H1 (cell line): Measurements from ENCODE around the gene CDK5RAP3. TPM values are rescaled to one million over a fixed set of nuclear protein-coding genes. Genes with fewer than 3 reads are reported as not detected.

Source experiments
- CTCF ChIA-PET: fragments of 300-600 bp; sonication (Branson Sonifier 250); formaldehyde crosslinking; loops from one replicate; lab custom pipeline; 2021; ENCODE audit not compliant: partially characterized antibody; lab: Charles Lee
- POLR2A ChIA-PET: fragments of 300-600 bp; sonication (Branson Sonifier 250); formaldehyde crosslinking; loops from one replicate; lab custom pipeline; 2021; ENCODE audit warnings: inconsistent platforms; ENCODE audit not compliant: partially characterized antibody; lab: Charles Lee
- DNase-seq, 2 experiments: peaks; one replicate each; pipeline versions ENCODE4 v3.0.0 to v3.0.0-alpha.2; 2010 to 2022; ENCODE audit warnings: low spot score in 2 of 2, low read depth in 1 of 2, mixed read lengths in 1 of 2
- FAIRE-seq: peaks from 2 replicates; lab custom pipeline; 2011; peaks lifted over from hg19 to GRCh38; lab: Jason Lieb, UNC
- H2AFZ ChIP-seq: 2 replicates; pipeline ENCODE4 v1.8.1; 2012; ENCODE audit warnings: low read length, inconsistent platforms
- H2AK5ac ChIP-seq: 2 replicates; pipeline ENCODE4 v1.6.1; 2013; ENCODE audit warnings: low read depth, low read length
- H2BK120ac ChIP-seq: replicated peaks from 2 replicates; pipeline ENCODE3; 2013; ENCODE audit warnings: low read depth, low read length, inconsistent platforms
- H2BK12ac ChIP-seq: 2 replicates; pipeline ENCODE4 v1.6.1; 2013; ENCODE audit warnings: low read depth, low read length
- H2BK15ac ChIP-seq: 2 replicates; pipeline ENCODE4 v1.6.1; 2013; ENCODE audit warnings: low read length
- H2BK20ac ChIP-seq: 2 replicates; pipeline ENCODE4 v1.6.1; 2013; ENCODE audit warnings: low read length
- H2BK5ac ChIP-seq: 2 replicates; pipeline ENCODE4 v1.6.1; 2013; ENCODE audit warnings: low read depth, low read length
- H3K14ac ChIP-seq: 2 replicates; pipeline ENCODE4 v1.6.1; 2013; ENCODE audit warnings: inconsistent platforms; ENCODE audit not compliant: insufficient read length
- H3K18ac ChIP-seq: 2 replicates; pipeline ENCODE4 v1.6.1; 2013; ENCODE audit warnings: low read length; ENCODE audit errors: extremely low read depth
- H3K23ac ChIP-seq: 2 replicates; pipeline ENCODE4 v1.6.1; 2013; ENCODE audit warnings: inconsistent platforms; ENCODE audit not compliant: insufficient read length
- H3K23me2 ChIP-seq: 2 replicates; pipeline ENCODE4 v1.6.1; 2013; ENCODE audit warnings: low read depth, low read length
- H3K27ac ChIP-seq: 2 replicates; pipeline ENCODE4 v1.6.1; 2011; ENCODE audit warnings: low read depth, low read length, inconsistent platforms
- H3K27me3 ChIP-seq, 4 experiments: replicated peaks in 1 of 4; 1 replicate in 1 of 4; 2 replicates in 3 of 4; pipeline versions ENCODE4 v1.6.1 to v1.8.1; 2011 to 2013; ENCODE audit warnings: low read length in 3 of 4, mild to moderate bottlenecking in 3 of 4, inconsistent platforms in 2 of 4, mixed read lengths in 2 of 4, moderate library complexity in 1 of 4; ENCODE audit not compliant: control insufficient read depth in 3 of 4, insufficient read depth in 3 of 4; ENCODE audit errors: extremely low read depth in 1 of 4
- H3K36me3 ChIP-seq, 4 experiments: 2 replicates each; pipeline versions ENCODE4 v1.6.1 to v1.8.1; 2011 to 2013; ENCODE audit warnings: mild to moderate bottlenecking in 4 of 4, low read length in 3 of 4, moderate library complexity in 2 of 4, control low read depth in 1 of 4, inconsistent platforms in 1 of 4; ENCODE audit not compliant: insufficient read depth in 4 of 4, control insufficient read depth in 2 of 4
- H3K4ac ChIP-seq: replicated peaks from 2 replicates; pipeline ENCODE3; 2013; ENCODE audit warnings: low read length, low read depth, mixed read lengths, inconsistent platforms; ENCODE audit not compliant: insufficient read length
- H3K4me1 ChIP-seq, 4 experiments: replicated peaks in 1 of 4; 1 replicate in 1 of 4; 2 replicates in 3 of 4; pipeline versions ENCODE4 v1.6.1 to v1.8.1; 2011 to 2013; ENCODE audit warnings: low read length in 3 of 4, inconsistent platforms in 2 of 4, mixed read lengths in 1 of 4; ENCODE audit not compliant: insufficient read depth in 4 of 4, control insufficient read depth in 3 of 4
- H3K4me2 ChIP-seq, 2 experiments: 2 replicates each; pipeline versions ENCODE4 v1.6.1 to v1.8.1; 2011 to 2013; ENCODE audit warnings: low read depth in 2 of 2, low read length in 2 of 2, control low read depth in 1 of 2, inconsistent platforms in 1 of 2, mild to moderate bottlenecking in 1 of 2; ENCODE audit not compliant: insufficient read depth in 1 of 2
- H3K4me3 ChIP-seq, 4 experiments: fragments of 200-600, 300-600 bp in 1 of 4; sonication (generic), shearing (Covaris generic), sonication (Bioruptor Twin) in 1 of 4; 2 replicates each; pipeline versions ENCODE4 v1.5.1 to v1.8.1; 2011 to 2016; ENCODE audit warnings: low read length in 4 of 4, low read depth in 3 of 4, control low read depth in 2 of 4, inconsistent platforms in 2 of 4, mild to moderate bottlenecking in 2 of 4, mixed read lengths in 1 of 4, moderate library complexity in 1 of 4; ENCODE audit not compliant: insufficient read depth in 2 of 4; ENCODE audit errors: extremely low read depth in 1 of 4
- H3K56ac ChIP-seq: replicated peaks from 2 replicates; pipeline ENCODE3; 2013; ENCODE audit warnings: low read depth, mild to moderate bottlenecking, mixed read lengths, low read length, inconsistent platforms; ENCODE audit not compliant: insufficient read length
- H3K79me1 ChIP-seq: 2 replicates; pipeline ENCODE4 v1.6.1; 2013; ENCODE audit warnings: low read depth, low read length, control low read depth
- H3K79me2 ChIP-seq, 2 experiments: 2 replicates each; pipeline versions ENCODE4 v1.6.1 to v1.8.1; 2012 to 2013; ENCODE audit warnings: low read length in 2 of 2, mild to moderate bottlenecking in 2 of 2, inconsistent platforms in 1 of 2; ENCODE audit not compliant: insufficient read depth in 2 of 2, control insufficient read depth in 1 of 2
- H3K9ac ChIP-seq, 4 experiments: replicated peaks in 1 of 4; 1 replicate in 1 of 4; 2 replicates in 3 of 4; pipeline versions ENCODE4 v1.6.1 to v1.8.1; 2011 to 2013; ENCODE audit warnings: low read depth in 3 of 4, low read length in 3 of 4, control low read depth in 2 of 4, mild to moderate bottlenecking in 2 of 4, moderate library complexity in 2 of 4, inconsistent platforms in 1 of 4; ENCODE audit errors: extremely low read depth in 1 of 4
- H3K9me3 ChIP-seq, 2 experiments: 2 replicates each; pipeline versions ENCODE4 v1.6.1 to v1.8.1; 2012 to 2013; ENCODE audit warnings: mild to moderate bottlenecking in 2 of 2, moderate library complexity in 2 of 2, control low read depth in 1 of 2, inconsistent platforms in 1 of 2, low read depth in 1 of 2, low read length in 1 of 2, mixed read lengths in 1 of 2; ENCODE audit not compliant: insufficient read depth in 2 of 2
- H4K20me1 ChIP-seq, 2 experiments: replicated peaks in 1 of 2; 2 replicates each; pipeline versions ENCODE3 to v1.8.1; 2011 to 2013; ENCODE audit warnings: inconsistent platforms in 2 of 2, low read length in 2 of 2, mild to moderate bottlenecking in 1 of 2; ENCODE audit not compliant: insufficient read depth in 2 of 2, control insufficient read depth in 1 of 2
- H4K5ac ChIP-seq: 2 replicates; pipeline ENCODE4 v1.6.1; 2013; ENCODE audit warnings: low read length, low read depth, mixed read lengths, inconsistent platforms; ENCODE audit not compliant: insufficient read length
- H4K8ac ChIP-seq: 2 replicates; pipeline ENCODE4 v1.8.0; 2013; ENCODE audit warnings: mild to moderate bottlenecking, moderate library complexity, low read length, inconsistent platforms; ENCODE audit not compliant: insufficient read depth; ENCODE audit errors: extremely low read depth
- H4K91ac ChIP-seq: replicated peaks from 2 replicates; pipeline ENCODE3; 2013; ENCODE audit warnings: low read length, mixed read lengths, inconsistent platforms; ENCODE audit not compliant: insufficient read length
- EZH2 ChIP-seq: fragments of 200-600 bp; sonication (generic); IDR thresholded peaks from 2 replicates; pipeline ENCODE4 v1.7.1; 2012; ENCODE audit warnings: low read depth, mild to moderate bottlenecking, moderate library complexity, low read length, inconsistent platforms; ENCODE audit not compliant: severe bottlenecking
- WGBS, 2 experiments: shearing (Covaris generic) in 1 of 2; methylation state at CpG; one replicate each; pipeline versions ENCODE4 v1.1.6 to v1.1.7; 2013 to 2015; ENCODE audit warnings: low lambda C conversion rate in 2 of 2, mixed read lengths in 2 of 2, inconsistent platforms in 1 of 2, low coverage in 1 of 2, missing lambda C conversion rate in 1 of 2; ENCODE audit not compliant: insufficient replicate concordance in 2 of 2, insufficient coverage in 1 of 2, insufficient read length in 1 of 2; ENCODE audit errors: extremely low coverage in 1 of 2, missing lambda C conversion rate in 1 of 2; 5-methylcytosine and 5-hydroxymethylcytosine counted together
- polyA plus RNA-seq, 7 experiments: library from polyadenylated mRNA; depleted of rRNA in 3 of 7; stranded (reverse) in 5 of 7; unstranded in 2 of 7; fragments of >200 nt in 5 of 7; fragments of 200-250 nt in 2 of 7; gene quantifications; 1 replicate in 5 of 7; 2 replicates in 1 of 7; 4 replicates in 1 of 7; pipeline versions ENCODE4 v1.2.1 to v1.2.3, GENCODE V29; 2011 to 2013; ENCODE audit warnings: missing spikeins in 2 of 7, mixed read lengths in 2 of 7
- total RNA-seq: library from RNA; stranded (reverse); fragmentation: NEBNext Ultra II Directional; extraction: Animal tissue kit (Norgen Biotek cat#: 25700); gene quantifications from 2 replicates; pipeline ENCODE4 v1.2.1, GENCODE V29; 2021

CDK5RAP3 gene
- total and polyA plus RNA-seq, 2 of the 8 experiments (the other 6 are each of a cell fraction or from before 2014, with no cell fraction given) = 88.2 to 93.2 TPM

DNA sequence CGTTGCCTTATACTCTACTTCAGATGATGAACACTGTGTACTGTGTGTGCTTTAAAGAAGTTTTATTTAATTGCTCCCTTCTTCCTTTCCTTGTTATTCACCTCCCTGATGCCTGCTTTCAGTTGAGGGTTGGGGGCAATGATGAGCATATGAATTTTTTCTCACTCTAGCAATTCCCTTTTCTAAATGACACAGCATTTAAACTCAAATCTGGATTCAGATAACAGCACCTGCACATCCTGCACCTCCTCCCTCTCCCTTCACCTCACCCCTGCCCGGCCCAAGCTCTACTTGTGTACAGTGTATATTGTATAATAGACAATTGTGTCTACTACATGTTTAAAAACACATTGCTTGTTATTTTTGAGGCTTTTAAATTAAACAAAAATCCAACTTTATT lies 42.5 kb upstream of the CDK5RAP3 start:
- Histone ChIP-seq H3K4me2 (no peak overlapping the region), H2BK120ac (no peak overlapping the region), H4K91ac (no peak overlapping the region), H3K36me3 (peaks cover 3 to 22% (median 7%) of the 10 kb centered on the region in 4 experiments; a peak in 6 of 8 replicates), H2AFZ (no peak overlapping the region), H3K4me3 (no peak overlapping the region), H3K79me2 (no peaks in the 10 kb centered on the region), H3K56ac (no peak overlapping the region), H3K27ac (no peak overlapping the region), H3K14ac (no peak overlapping the region), H3K18ac (no peak overlapping the region), H3K79me1 (no peaks in the 10 kb centered on the region), H2BK12ac (no peak overlapping the region), H2BK15ac (no peak overlapping the region), H4K20me1 (peaks cover 0 to 4% of the 10 kb centered on the region in 2 experiments), H3K9me3 (no peaks in the 10 kb centered on the region), H3K4me1 (no peaks in the 10 kb centered on the region), H3K23ac (no peak overlapping the region), H3K4ac (no peak overlapping the region), H3K9ac (no peak overlapping the region), H2AK5ac (no peak overlapping the region), H3K23me2 (no peaks in the 10 kb centered on the region), H3K27me3 (no peaks in the 10 kb centered on the region), H4K5ac (no peak overlapping the region), H2BK20ac (no peak overlapping the region), H4K8ac (no peak overlapping the region), H2BK5ac (no peak overlapping the region)
- WGBS, 2 experiments = 94% methylated on average over 2 of the region's 2 CpGs; no CpG with 5 or more reads in 1 of the 2 experiments
- POLR2A ChIA-PET = interaction anchor here (1.0 kb wide), 1 partner anchor 33 kb away, joined by 4 read pairs; the partner anchor contains the start of gene SP2
- CTCF ChIA-PET = interaction anchor here (1.0 to 13.8 kb wide), 6 partner anchors 17 to 85 kb away, joined by 3 to 154 read pairs (median 6); partner anchors contain the start of genes PNPO and SP2
- DNase-seq (no peak), FAIRE-seq (no peak)
- TF ChIP-seq EZH2 = no peak
